ENCODE results near the gene ITM2A.

DNA sequence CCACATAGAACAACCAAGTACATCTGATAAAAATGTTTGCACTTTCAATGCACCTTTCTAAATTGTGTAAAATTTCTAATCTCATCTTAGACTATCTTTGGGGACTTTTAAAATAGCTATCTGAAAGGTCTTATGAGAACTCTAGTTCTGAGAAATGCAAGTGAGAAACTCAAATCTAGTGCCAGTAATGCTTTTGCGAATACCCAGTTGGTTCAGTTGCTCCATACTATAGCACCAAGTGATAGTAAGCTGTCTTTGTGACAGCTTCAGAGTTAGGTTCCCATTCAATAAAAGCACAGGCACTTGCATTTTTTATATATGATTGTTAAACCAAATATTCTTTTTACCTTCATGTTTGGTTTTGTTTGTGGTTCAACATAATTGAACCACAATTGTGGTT is 4.5 kb upstream of the ITM2A start:
- TF ChIP-seq GATA2 (IDR thresholded peaks at IDR 0.05; ENCODE audit: low read depth, low read length) (no peak), GATA3 (IDR thresholded peaks at IDR 0.05; ENCODE audit: low read depth, low read length) (no peak)

All from SH-SY5Y (cell line).